ENCODE data around the gene RAB11A. TPM values are rescaled to one million over a fixed set of nuclear protein-coding genes. Genes with fewer than 3 reads are reported as not detected.

RAB11A gene
- total RNA-seq, 1 donor from 2014 or later, result 247 TPM

DNA sequence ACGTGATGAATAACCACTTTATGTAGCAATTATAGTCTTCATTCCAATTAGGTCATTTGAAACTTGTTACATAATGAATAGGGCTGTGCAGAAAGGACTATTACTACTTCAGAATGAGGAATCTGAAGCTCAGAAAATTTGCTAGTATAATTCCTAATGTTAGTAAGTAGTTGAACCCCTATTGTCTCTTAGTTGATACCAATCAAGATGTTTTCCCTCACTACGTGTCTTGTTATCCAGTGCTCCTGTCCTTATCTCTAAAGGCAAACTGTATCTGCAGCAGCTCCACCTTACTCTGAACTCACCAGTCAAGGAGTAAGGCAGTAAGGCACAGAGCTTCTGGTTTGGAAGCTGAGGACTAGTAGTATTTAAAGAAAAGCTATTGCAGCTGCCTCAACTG, 32.0 kb downstream of the RAB11A start:
- no peak for FAIRE-seq
- H3K36me3 Mint-ChIP-seq (ENCODE audit: low read depth, unreplicated experiment), result peaks cover 18% of the 10 kb centered on the region

DNA sequence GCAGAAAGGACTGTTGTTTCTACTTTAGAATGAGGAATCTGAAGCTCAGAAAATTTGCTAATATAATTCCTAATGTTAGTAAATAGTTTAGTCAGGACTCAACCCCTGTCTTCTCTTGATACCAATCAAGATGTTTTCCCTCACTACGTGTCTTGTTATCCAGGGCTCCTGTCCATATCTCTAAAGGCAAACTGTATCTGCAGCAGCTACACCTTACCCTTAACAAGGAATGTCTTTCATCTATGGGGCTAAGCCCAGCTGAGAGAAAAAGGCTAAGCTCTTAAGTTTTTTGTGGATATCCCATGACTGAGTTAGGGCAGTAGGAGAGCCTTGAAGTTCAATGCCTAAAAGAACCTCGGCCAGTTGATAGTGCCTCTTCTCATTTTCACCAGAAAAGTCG, 32.5 kb downstream of the RAB11A start:
- Histone ChIP-seq H4K20me1 (ENCODE audit: insufficient read depth, low read length) (peaks cover 46% of the 10 kb centered on the region), H3K9ac (ENCODE audit: low read length) (no peak overlapping the region), H3K4me1 (ENCODE audit: insufficient read depth, low read length) (peaks cover 5% of the 10 kb centered on the region), H3K27ac (ENCODE audit: low read depth, low read length) (no peak overlapping the region), H3K79me2 (ENCODE audit: insufficient read depth, low read length) (no peaks in the 10 kb centered on the region), H3K4me3 (ENCODE audit: insufficient read depth, low read depth, low read length) (no peak overlapping the region), H3K4me2 (ENCODE audit: low read length) (no peak overlapping the region), H2AFZ (ENCODE audit: low read depth, low read length) (no peak overlapping the region), H3K27me3 (ENCODE audit: insufficient read depth, low read length) (no peaks in the 10 kb centered on the region), H3K9me3 (ENCODE audit: insufficient read depth, low read depth, low read length) (no peaks in the 10 kb centered on the region), H3K36me3 (ENCODE audit: insufficient read depth, low read length) (peaks cover 25% of the 10 kb centered on the region)
- peaks cover 23% of the 10 kb centered on the region for H3K4me1 Mint-ChIP-seq (ENCODE audit: low read depth, unreplicated experiment)
- H3K27me3 Mint-ChIP-seq (ENCODE audit: low read depth, unreplicated experiment), result no peaks in the 10 kb centered on the region
- H3K4me3 Mint-ChIP-seq (ENCODE audit: unreplicated experiment), result no peak overlapping the region
- TF ChIP-seq, protein P1, sequence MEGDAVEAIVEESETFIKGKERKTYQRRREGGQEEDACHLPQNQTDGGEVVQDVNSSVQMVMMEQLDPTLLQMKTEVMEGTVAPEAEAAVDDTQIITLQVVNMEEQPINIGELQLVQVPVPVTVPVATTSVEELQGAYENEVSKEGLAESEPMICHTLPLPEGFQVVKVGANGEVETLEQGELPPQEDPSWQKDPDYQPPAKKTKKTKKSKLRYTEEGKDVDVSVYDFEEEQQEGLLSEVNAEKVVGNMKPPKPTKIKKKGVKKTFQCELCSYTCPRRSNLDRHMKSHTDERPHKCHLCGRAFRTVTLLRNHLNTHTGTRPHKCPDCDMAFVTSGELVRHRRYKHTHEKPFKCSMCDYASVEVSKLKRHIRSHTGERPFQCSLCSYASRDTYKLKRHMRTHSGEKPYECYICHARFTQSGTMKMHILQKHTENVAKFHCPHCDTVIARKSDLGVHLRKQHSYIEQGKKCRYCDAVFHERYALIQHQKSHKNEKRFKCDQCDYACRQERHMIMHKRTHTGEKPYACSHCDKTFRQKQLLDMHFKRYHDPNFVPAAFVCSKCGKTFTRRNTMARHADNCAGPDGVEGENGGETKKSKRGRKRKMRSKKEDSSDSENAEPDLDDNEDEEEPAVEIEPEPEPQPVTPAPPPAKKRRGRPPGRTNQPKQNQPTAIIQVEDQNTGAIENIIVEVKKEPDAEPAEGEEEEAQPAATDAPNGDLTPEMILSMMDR (IDR thresholded peaks at IDR 0.05; ENCODE audit: insufficient read depth, low read depth, low read length), result no peak
- TF ChIP-seq EZH2 (IDR thresholded peaks at IDR 0.05; ENCODE audit: insufficient read depth, low read length), result no peak
- H3K36me3 Mint-ChIP-seq (ENCODE audit: low read depth, unreplicated experiment), result peaks cover 19% of the 10 kb centered on the region
- H3K27ac Mint-ChIP-seq (ENCODE audit: unreplicated experiment), result no peak overlapping the region
- no peaks in the 10 kb centered on the region for H3K9me3 Mint-ChIP-seq (ENCODE audit: unreplicated experiment)
- DNase-seq (ENCODE audit: low read depth) (no peak), FAIRE-seq (no peak)

More for the DNA sequence above, 32.0 kb downstream of the RAB11A start:
- H3K27ac ChIP-seq (ENCODE audit: low read depth, low read length), result no peak overlapping the region
- H3K79me2 ChIP-seq (ENCODE audit: insufficient read depth, low read length), result no peaks in the 10 kb centered on the region
- H3K27me3 Mint-ChIP-seq (ENCODE audit: low read depth, unreplicated experiment), result no peaks in the 10 kb centered on the region
- TF ChIP-seq EZH2 (IDR thresholded peaks at IDR 0.05; ENCODE audit: insufficient read depth, low read length), result no peak
- TF ChIP-seq, protein P1 (IDR thresholded peaks at IDR 0.05; ENCODE audit: insufficient read depth, low read depth, low read length), result no peak
- peaks cover 5% of the 10 kb centered on the region for H3K4me1 ChIP-seq (ENCODE audit: insufficient read depth, low read length)
- H2AFZ ChIP-seq (ENCODE audit: low read depth, low read length), result no peak overlapping the region
- H3K27ac Mint-ChIP-seq (ENCODE audit: unreplicated experiment), result no peak overlapping the region
- H3K27me3 ChIP-seq (ENCODE audit: insufficient read depth, low read length), result no peaks in the 10 kb centered on the region
- no peak for DNase-seq (ENCODE audit: low read depth)
- H4K20me1 ChIP-seq (ENCODE audit: insufficient read depth, low read length), result peaks cover 51% of the 10 kb centered on the region
- H3K9me3 Mint-ChIP-seq (ENCODE audit: unreplicated experiment), result no peaks in the 10 kb centered on the region
- H3K9me3 ChIP-seq (ENCODE audit: insufficient read depth, low read depth, low read length), result no peaks in the 10 kb centered on the region
- H3K36me3 ChIP-seq (ENCODE audit: insufficient read depth, low read length), result peaks cover 28% of the 10 kb centered on the region
- no peak overlapping the region for H3K9ac ChIP-seq (ENCODE audit: low read length)
- H3K4me1 Mint-ChIP-seq (ENCODE audit: low read depth, unreplicated experiment), result peaks cover 23% of the 10 kb centered on the region
- H3K4me3 Mint-ChIP-seq (ENCODE audit: unreplicated experiment), result no peak overlapping the region
- H3K4me3 ChIP-seq (ENCODE audit: insufficient read depth, low read depth, low read length), result no peak overlapping the region
- H3K4me2 ChIP-seq (ENCODE audit: low read length), result no peak overlapping the region

DNA sequence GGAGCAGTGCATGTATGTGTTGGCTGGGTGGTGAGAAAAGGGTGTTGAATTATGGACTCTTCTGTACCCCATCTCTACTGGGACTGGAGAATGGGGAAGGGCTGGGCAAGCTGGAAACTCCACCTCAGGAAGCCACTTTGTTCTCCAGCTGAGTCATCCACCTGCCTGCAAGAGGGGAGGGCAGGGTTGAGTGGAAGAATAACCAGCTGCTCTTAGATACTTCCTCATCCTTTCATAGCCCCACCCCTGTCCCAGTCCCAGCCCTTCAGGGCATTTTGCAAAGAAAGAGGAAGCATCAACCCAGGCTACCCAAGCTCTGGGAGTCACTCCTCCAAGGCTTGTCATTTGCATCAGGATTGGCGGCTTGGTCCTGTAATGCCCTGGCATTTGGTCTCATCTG, 33.1 kb downstream of the RAB11A start:
- DNase-seq (ENCODE audit: low read depth), result no peak
- Mint-ChIP-seq H3K36me3 (ENCODE audit: low read depth, unreplicated experiment) (peaks cover 21% of the 10 kb centered on the region), H3K27me3 (ENCODE audit: low read depth, unreplicated experiment) (no peaks in the 10 kb centered on the region), H3K9me3 (ENCODE audit: unreplicated experiment) (no peaks in the 10 kb centered on the region), H3K27ac (ENCODE audit: unreplicated experiment) (no peak overlapping the region), H3K4me1 (ENCODE audit: low read depth, unreplicated experiment) (peaks cover 23% of the 10 kb centered on the region), H3K4me3 (ENCODE audit: unreplicated experiment) (no peak overlapping the region)
- FAIRE-seq, result no peak
- H2AFZ ChIP-seq (ENCODE audit: low read depth, low read length), result no peak overlapping the region
- H3K36me3 ChIP-seq (ENCODE audit: insufficient read depth, low read length), result peaks cover 22% of the 10 kb centered on the region
- H3K79me2 ChIP-seq (ENCODE audit: insufficient read depth, low read length), result no peaks in the 10 kb centered on the region
- no peak overlapping the region for H3K27ac ChIP-seq (ENCODE audit: low read depth, low read length)
- H3K27me3 ChIP-seq (ENCODE audit: insufficient read depth, low read length), result no peaks in the 10 kb centered on the region
- no peak overlapping the region for H3K4me3 ChIP-seq (ENCODE audit: insufficient read depth, low read depth, low read length)
- peaks cover 44% of the 10 kb centered on the region for H4K20me1 ChIP-seq (ENCODE audit: insufficient read depth, low read length)
- H3K9ac ChIP-seq (ENCODE audit: low read length), result no peak overlapping the region
- peaks cover 5% of the 10 kb centered on the region for H3K4me1 ChIP-seq (ENCODE audit: insufficient read depth, low read length)
- H3K4me2 ChIP-seq (ENCODE audit: low read length), result no peak overlapping the region
- TF ChIP-seq, protein P1 (IDR thresholded peaks at IDR 0.05; ENCODE audit: insufficient read depth, low read depth, low read length), result no peak
- TF ChIP-seq EZH2 (IDR thresholded peaks at IDR 0.05; ENCODE audit: insufficient read depth, low read length), result no peak
- no peaks in the 10 kb centered on the region for H3K9me3 ChIP-seq (ENCODE audit: insufficient read depth, low read depth, low read length)

All from astrocyte (in vitro differentiated cells and primary cell).